GM18858 (cell line): ENCODE results near the gene RGS6.
A peak's percentile ranks its signal among the peaks of the same experiment; 100 is the strongest.

Experiments
- ATAC-seq: cut with Tn5 transposase; IDR thresholded peaks from one replicate; pipeline ENCODE4 v1.9.1; 2021; ENCODE audit not compliant: unreplicated experiment

Gene RGS6

GRCh38 chr14:72008666-72009065, 76.4 kb downstream of the RGS6 start:
- ATAC-seq: no peak

- no peak for ATAC-seq
Observed at GRCh38 chr14:72010474-72010873, 78.2 kb downstream of the RGS6 start.

GRCh38 chr14:72013721-72014345, 81.6 kb downstream of the RGS6 start:
- no peak for ATAC-seq

GRCh38 chr14:72014486-72014885, 82.3 kb downstream of the RGS6 start:
- no peak for ATAC-seq

- ATAC-seq: no peak
Observed at GRCh38 chr14:72017290-72017689, 85.1 kb downstream of the RGS6 start.

GRCh38 chr14:72023128-72024042, 91.2 kb downstream of the RGS6 start:
- ATAC-seq: no peak

GRCh38 chr14:72024043-72024407, 91.8 kb downstream of the RGS6 start:
- ATAC-seq: no peak

GRCh38 chr14:72024504-72024903, 92.3 kb downstream of the RGS6 start:
- ATAC-seq: no peak

GRCh38 chr14:72026536-72026935, 94.3 kb downstream of the RGS6 start:
- ATAC-seq: no peak

- no peak for ATAC-seq
Observed at GRCh38 chr14:72027061-72027460, 94.8 kb downstream of the RGS6 start.

GRCh38 chr14:72033365-72033764, 101.1 kb downstream of the RGS6 start:
- ATAC-seq: no peak

- ATAC-seq: no peak
Observed at GRCh38 chr14:72040528-72040927, 108.3 kb downstream of the RGS6 start.

GRCh38 chr14:72045271-72045670, 113.0 kb downstream of the RGS6 start:
- no peak for ATAC-seq

- no peak for ATAC-seq
Observed at GRCh38 chr14:72045885-72046284, 113.7 kb downstream of the RGS6 start.

GRCh38 chr14:72049462-72049861, 117.2 kb downstream of the RGS6 start:
- ATAC-seq: peak; percentile 72

GRCh38 chr14:72052356-72052755, 120.1 kb downstream of the RGS6 start:
- no peak for ATAC-seq

GRCh38 chr14:72053651-72054050, 121.4 kb downstream of the RGS6 start:
- no peak for ATAC-seq

- ATAC-seq: no peak
Observed at GRCh38 chr14:72054911-72055310, 122.7 kb downstream of the RGS6 start.

- ATAC-seq: no peak
Observed at GRCh38 chr14:72057701-72058285, 125.6 kb downstream of the RGS6 start.

- no peak for ATAC-seq
Observed at GRCh38 chr14:72060460-72060859, 128.2 kb downstream of the RGS6 start.

- ATAC-seq: no peak
Observed at GRCh38 chr14:72060917-72061316, 128.7 kb downstream of the RGS6 start.

GRCh38 chr14:72061718-72062117, 129.5 kb downstream of the RGS6 start:
- ATAC-seq: no peak
